ENCODE data around the gene PRSS36.

The PRSS36 gene

DNA sequence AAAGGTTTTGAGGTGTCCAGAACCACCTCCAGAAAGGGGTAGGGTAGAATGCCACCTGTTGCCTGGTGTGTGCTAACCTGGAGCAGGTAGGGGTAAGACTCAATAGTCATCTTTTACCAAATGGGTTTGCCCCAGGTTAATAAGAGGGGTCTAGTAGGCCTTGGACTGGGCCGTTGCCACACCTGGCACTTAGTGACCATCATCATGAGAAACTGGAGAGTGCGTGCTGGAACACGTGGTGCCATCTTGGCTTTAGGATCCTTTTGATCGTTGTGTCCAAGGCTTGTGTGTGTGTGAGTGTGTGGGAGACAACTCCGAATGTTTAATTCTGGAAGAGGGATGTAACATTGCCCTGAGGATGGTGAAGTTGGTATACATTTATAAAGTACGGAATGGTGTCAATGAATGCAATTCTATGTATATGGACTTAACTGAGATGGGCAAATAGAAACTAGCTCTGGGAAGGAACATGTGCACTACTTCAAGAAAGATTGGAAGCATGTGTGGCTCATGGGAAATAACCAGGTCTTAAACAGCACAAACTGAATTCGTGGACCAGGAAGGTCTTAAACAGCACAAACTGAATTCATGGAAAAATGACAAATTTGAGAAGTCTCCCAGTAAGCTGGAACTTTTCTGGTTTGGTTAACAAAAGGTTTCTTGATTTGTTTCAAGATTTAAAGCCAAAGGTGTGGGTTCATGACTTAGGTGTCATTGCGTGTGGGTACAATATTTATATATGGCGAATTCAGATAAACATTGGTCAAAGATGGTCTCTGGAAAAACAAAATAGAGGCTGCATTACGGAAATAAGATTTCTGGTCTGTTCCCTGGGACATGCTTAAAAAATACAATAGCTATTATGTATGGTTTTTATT is 37.3 kb upstream of the PRSS36 start:
- TF ChIP-seq FOXP2 (optimal IDR thresholded peaks at IDR 0.05; ENCODE audit: borderline replicate concordance, extremely low read depth, extremely low read length, insufficient read depth) = no peak
- peak; percentile 12; the same call in 1 of the 2 replicates for TF ChIP-seq POLR2AphosphoS5 (IDR thresholded peaks at IDR 0.05; ENCODE audit: low read depth, low read length)
- TF ChIP-seq TAF1 (IDR thresholded peaks at IDR 0.05; ENCODE audit: borderline replicate concordance, insufficient read depth, low read length) = no peak
- TF ChIP-seq, protein P1, sequence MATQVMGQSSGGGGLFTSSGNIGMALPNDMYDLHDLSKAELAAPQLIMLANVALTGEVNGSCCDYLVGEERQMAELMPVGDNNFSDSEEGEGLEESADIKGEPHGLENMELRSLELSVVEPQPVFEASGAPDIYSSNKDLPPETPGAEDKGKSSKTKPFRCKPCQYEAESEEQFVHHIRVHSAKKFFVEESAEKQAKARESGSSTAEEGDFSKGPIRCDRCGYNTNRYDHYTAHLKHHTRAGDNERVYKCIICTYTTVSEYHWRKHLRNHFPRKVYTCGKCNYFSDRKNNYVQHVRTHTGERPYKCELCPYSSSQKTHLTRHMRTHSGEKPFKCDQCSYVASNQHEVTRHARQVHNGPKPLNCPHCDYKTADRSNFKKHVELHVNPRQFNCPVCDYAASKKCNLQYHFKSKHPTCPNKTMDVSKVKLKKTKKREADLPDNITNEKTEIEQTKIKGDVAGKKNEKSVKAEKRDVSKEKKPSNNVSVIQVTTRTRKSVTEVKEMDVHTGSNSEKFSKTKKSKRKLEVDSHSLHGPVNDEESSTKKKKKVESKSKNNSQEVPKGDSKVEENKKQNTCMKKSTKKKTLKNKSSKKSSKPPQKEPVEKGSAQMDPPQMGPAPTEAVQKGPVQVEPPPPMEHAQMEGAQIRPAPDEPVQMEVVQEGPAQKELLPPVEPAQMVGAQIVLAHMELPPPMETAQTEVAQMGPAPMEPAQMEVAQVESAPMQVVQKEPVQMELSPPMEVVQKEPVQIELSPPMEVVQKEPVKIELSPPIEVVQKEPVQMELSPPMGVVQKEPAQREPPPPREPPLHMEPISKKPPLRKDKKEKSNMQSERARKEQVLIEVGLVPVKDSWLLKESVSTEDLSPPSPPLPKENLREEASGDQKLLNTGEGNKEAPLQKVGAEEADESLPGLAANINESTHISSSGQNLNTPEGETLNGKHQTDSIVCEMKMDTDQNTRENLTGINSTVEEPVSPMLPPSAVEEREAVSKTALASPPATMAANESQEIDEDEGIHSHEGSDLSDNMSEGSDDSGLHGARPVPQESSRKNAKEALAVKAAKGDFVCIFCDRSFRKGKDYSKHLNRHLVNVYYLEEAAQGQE (IDR thresholded peaks at IDR 0.05; ENCODE audit: insufficient read depth in 1 of 2, low read depth in 2 of 2, low read length in 2 of 2) = no peak
- no peak for TF ChIP-seq SIN3A (IDR thresholded peaks at IDR 0.05; ENCODE audit: borderline replicate concordance, insufficient read depth, low read length)

DNA sequence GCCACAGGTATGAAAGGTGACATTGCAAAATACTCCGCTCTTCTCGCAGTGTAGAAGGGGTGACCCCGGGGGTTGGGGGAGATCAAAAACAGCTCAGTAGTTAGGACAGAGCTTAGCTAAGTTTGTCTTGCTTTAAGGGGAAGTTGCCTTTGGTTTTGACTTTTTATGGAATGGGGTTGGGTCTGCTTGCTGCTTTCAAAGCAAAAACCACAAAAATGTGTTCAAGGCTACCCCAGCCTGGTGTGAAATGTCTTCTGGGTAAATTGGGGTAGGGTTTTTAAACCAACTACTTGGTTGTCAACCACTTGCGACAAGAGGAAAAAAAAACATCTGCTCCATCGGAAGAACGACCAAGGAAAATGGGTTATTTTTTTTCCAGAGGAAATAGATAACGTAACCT is 36.3 kb upstream of the PRSS36 start:
- TF ChIP-seq, protein P1 (IDR thresholded peaks at IDR 0.05; ENCODE audit: insufficient read depth in 1 of 2, low read depth in 2 of 2, low read length in 2 of 2) = no peak

GRCh38 chr16:31185339-31185738 is 35.5 kb upstream of the PRSS36 start:
- TF ChIP-seq FOXP2 (optimal IDR thresholded peaks at IDR 0.05; ENCODE audit: borderline replicate concordance, extremely low read depth, extremely low read length, insufficient read depth) = no peak

DNA sequence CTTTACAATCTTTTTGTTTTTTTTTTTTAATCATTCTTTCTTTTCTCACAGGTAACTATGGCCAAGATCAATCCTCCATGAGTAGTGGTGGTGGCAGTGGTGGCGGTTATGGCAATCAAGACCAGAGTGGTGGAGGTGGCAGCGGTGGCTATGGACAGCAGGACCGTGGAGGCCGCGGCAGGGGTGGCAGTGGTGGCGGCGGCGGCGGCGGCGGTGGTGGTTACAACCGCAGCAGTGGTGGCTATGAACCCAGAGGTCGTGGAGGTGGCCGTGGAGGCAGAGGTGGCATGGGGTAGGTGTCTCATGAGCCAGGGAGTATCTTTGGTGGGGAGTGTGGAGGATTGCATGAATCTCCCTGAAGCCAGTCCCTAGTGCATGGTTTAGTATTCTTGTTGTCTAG is 35.0 kb upstream of the PRSS36 start:
- TF ChIP-seq, protein P1 (IDR thresholded peaks at IDR 0.05; ENCODE audit: insufficient read depth in 1 of 2, low read depth in 2 of 2, low read length in 2 of 2) = no peak
- TF ChIP-seq FOXP2 (optimal IDR thresholded peaks at IDR 0.05; ENCODE audit: borderline replicate concordance, extremely low read depth, extremely low read length, insufficient read depth) (no peak), POLR2AphosphoS5 (IDR thresholded peaks at IDR 0.05; ENCODE audit: low read depth, low read length) (no peak), SIN3A (IDR thresholded peaks at IDR 0.05; ENCODE audit: borderline replicate concordance, insufficient read depth, low read length) (no peak), TAF1 (IDR thresholded peaks at IDR 0.05; ENCODE audit: borderline replicate concordance, insufficient read depth, low read length) (no peak)

- no peak for TF ChIP-seq FOXP2 (optimal IDR thresholded peaks at IDR 0.05; ENCODE audit: borderline replicate concordance, extremely low read depth, extremely low read length, insufficient read depth)
- TF ChIP-seq, protein P1 (IDR thresholded peaks at IDR 0.05; ENCODE audit: insufficient read depth in 1 of 2, low read depth in 2 of 2, low read length in 2 of 2) = no peak
- TF ChIP-seq SIN3A (IDR thresholded peaks at IDR 0.05; ENCODE audit: borderline replicate concordance, insufficient read depth, low read length) = no peak
- no peak for TF ChIP-seq TAF1 (IDR thresholded peaks at IDR 0.05; ENCODE audit: borderline replicate concordance, insufficient read depth, low read length)
- TF ChIP-seq POLR2AphosphoS5 (IDR thresholded peaks at IDR 0.05; ENCODE audit: low read depth, low read length) = no peak
Measured at GRCh38 chr16:31183432-31184428, 33.9 kb upstream of the PRSS36 start.

Measured in PFSK-1 (cell line).